ENCODE data around the gene FITM1.

Gene FITM1

GRCh38 chr14:24113379-24113800 is 17.1 kb upstream of the FITM1 start:
- peak overlapping the region; percentile 97 for H3K27ac ChIP-seq (replicated peaks)
- H3K27me3 ChIP-seq (ENCODE audit: insufficient read depth, poor library complexity, severe bottlenecking), result no peaks in the 10 kb centered on the region
- DNase-seq (ENCODE audit: low read depth in 1 of 2, low spot score in 1 of 2), result no peak
- H3K4me3 ChIP-seq (replicated peaks; ENCODE audit: insufficient read depth, low read length), result peak overlapping the region; percentile 65
- no peak for TF ChIP-seq SPI1 (IDR thresholded peaks at IDR 0.05; ENCODE audit: borderline replicate concordance, low read depth)

DNA sequence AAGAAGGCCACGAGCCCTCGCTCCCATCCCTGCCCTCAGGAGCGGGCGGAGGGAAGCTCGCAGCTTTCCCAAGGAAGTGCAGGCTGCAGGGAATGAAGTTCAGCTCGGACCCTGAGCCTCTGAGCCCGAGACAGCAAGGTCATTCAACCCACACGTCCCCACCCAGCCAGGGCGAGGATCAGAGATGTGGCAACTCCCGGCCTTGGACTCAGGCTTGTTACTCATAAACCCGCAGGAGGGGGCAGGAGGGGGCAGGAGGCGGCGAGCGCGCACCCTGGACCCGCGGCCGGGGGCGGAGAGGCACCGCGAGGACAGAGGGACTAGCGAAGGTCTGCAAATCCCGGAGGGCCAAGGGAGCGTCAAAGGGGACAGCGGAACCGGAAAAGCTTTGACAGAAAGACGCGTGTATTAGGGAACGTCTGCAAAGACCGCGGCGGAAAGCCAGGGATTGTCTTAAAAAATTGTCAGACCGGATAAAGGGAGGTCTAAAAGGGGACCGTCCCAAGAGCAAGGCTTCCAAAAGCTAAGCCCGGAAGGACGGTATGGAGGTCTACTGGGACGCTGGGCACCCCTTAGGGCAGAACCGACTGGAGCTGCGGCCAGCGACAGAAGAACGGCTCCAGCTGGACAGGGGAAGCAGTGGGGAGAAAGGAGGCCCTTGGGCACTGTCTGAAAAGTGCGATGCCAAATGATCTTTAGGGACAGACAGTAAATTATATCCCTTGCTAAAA is 16.5 kb upstream of the FITM1 start:
- peak; percentile 78 for TF ChIP-seq GABPA (IDR thresholded peaks at IDR 0.05; ENCODE audit: low read depth)
- TF ChIP-seq, protein P1, sequence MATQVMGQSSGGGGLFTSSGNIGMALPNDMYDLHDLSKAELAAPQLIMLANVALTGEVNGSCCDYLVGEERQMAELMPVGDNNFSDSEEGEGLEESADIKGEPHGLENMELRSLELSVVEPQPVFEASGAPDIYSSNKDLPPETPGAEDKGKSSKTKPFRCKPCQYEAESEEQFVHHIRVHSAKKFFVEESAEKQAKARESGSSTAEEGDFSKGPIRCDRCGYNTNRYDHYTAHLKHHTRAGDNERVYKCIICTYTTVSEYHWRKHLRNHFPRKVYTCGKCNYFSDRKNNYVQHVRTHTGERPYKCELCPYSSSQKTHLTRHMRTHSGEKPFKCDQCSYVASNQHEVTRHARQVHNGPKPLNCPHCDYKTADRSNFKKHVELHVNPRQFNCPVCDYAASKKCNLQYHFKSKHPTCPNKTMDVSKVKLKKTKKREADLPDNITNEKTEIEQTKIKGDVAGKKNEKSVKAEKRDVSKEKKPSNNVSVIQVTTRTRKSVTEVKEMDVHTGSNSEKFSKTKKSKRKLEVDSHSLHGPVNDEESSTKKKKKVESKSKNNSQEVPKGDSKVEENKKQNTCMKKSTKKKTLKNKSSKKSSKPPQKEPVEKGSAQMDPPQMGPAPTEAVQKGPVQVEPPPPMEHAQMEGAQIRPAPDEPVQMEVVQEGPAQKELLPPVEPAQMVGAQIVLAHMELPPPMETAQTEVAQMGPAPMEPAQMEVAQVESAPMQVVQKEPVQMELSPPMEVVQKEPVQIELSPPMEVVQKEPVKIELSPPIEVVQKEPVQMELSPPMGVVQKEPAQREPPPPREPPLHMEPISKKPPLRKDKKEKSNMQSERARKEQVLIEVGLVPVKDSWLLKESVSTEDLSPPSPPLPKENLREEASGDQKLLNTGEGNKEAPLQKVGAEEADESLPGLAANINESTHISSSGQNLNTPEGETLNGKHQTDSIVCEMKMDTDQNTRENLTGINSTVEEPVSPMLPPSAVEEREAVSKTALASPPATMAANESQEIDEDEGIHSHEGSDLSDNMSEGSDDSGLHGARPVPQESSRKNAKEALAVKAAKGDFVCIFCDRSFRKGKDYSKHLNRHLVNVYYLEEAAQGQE (IDR thresholded peaks at IDR 0.05; ENCODE audit: insufficient replicate concordance, low read depth), result peak; percentile 47
- TF ChIP-seq, protein P2, sequence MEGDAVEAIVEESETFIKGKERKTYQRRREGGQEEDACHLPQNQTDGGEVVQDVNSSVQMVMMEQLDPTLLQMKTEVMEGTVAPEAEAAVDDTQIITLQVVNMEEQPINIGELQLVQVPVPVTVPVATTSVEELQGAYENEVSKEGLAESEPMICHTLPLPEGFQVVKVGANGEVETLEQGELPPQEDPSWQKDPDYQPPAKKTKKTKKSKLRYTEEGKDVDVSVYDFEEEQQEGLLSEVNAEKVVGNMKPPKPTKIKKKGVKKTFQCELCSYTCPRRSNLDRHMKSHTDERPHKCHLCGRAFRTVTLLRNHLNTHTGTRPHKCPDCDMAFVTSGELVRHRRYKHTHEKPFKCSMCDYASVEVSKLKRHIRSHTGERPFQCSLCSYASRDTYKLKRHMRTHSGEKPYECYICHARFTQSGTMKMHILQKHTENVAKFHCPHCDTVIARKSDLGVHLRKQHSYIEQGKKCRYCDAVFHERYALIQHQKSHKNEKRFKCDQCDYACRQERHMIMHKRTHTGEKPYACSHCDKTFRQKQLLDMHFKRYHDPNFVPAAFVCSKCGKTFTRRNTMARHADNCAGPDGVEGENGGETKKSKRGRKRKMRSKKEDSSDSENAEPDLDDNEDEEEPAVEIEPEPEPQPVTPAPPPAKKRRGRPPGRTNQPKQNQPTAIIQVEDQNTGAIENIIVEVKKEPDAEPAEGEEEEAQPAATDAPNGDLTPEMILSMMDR (IDR thresholded peaks at IDR 0.05; ENCODE audit: insufficient read depth, low read length), result no peak
- TF ChIP-seq SPI1 (IDR thresholded peaks at IDR 0.05; ENCODE audit: borderline replicate concordance, low read depth), result 0 out of 2 replicates have a peak, but pooled peaks have one; percentile 8
- TF ChIP-seq POLR2AphosphoS5 (IDR thresholded peaks at IDR 0.05; ENCODE audit: low read depth), result peak; percentile 76; the same call in 1 of the 2 replicates
- Histone ChIP-seq H3K27ac (replicated peaks) (peak overlapping the region; percentile 97), H3K27me3 (ENCODE audit: insufficient read depth, poor library complexity, severe bottlenecking) (no peaks in the 10 kb centered on the region), H3K4me3 (replicated peaks; ENCODE audit: insufficient read depth, low read length) (peak overlapping the region; percentile 65)
- peak; percentile 79 to 93 for DNase-seq (ENCODE audit: low read depth in 1 of 2, low spot score in 1 of 2)

- H3K4me3 ChIP-seq (replicated peaks; ENCODE audit: insufficient read depth, low read length), result peak within 1 kb of the TSS; percentile 88
- TF ChIP-seq GABPA (IDR thresholded peaks at IDR 0.05; ENCODE audit: low read depth) (peak; percentile 19; the same call in 1 of the 2 replicates), SPI1 (IDR thresholded peaks at IDR 0.05; ENCODE audit: borderline replicate concordance, low read depth) (peak; percentile 26; the same call in 1 of the 2 replicates), POLR2AphosphoS5 (IDR thresholded peaks at IDR 0.05; ENCODE audit: low read depth) (peak; percentile 72; the same call in 1 of the 2 replicates)
- TF ChIP-seq, protein P2 (IDR thresholded peaks at IDR 0.05; ENCODE audit: insufficient read depth, low read length), result no peak
- peak within 1 kb of the TSS; percentile 97 for H3K27ac ChIP-seq (replicated peaks)
- H3K27me3 ChIP-seq (ENCODE audit: insufficient read depth, poor library complexity, severe bottlenecking), result no peaks in the 10 kb centered on the region
- peak; percentile 99 to 100 for DNase-seq (ENCODE audit: low read depth in 1 of 2, low spot score in 1 of 2)
These were observed 15.7 kb upstream of the FITM1 start, which contains the start of the genes DCAF11 and NRL for GRCh38 chr14:24114532-24115421. TSS of gene DCAF11 (plus strand) at chr14:24114777. CDS start at chr14:24115595, 818 bp downstream. TSS of gene NRL (minus strand) at chr14:24114949. CDS start at chr14:24082848, 32,101 bp downstream.

DNA sequence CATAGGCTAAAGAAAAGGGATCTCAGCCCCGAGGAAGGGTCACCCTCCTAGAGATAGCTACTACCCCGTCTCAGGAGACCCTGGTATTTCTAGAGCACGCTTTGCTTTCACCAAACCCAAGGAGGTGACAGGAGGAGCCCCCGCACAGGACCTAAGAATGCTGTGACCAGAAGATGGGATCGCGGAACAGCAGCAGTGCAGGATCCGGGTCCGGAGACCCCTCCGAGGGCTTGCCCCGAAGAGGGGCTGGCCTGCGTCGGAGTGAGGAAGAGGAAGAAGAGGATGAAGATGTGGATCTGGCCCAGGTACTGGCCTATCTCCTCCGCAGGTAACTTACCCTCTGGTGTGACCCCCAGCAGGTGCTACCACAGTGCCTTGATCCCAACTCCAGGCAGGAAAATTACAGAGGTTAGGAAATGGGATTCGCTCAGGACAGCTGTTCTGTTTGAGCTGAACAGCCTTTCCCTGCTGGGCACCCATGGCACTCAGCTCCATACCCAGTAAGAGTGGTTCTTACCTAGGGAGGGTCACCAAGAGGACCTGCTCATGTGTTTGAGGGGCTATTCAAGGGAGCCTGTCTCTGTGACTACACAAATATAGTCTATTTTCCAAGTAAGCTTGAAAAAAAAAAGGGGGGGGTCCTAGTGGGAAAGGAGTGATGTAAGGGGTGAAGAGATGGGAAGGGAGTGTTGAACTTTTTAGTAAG is 14.9 kb upstream of the FITM1 start:
- peak overlapping the region; percentile 88 for H3K4me3 ChIP-seq (replicated peaks; ENCODE audit: insufficient read depth, low read length)
- no peaks in the 10 kb centered on the region for H3K27me3 ChIP-seq (ENCODE audit: insufficient read depth, poor library complexity, severe bottlenecking)
- TF ChIP-seq GABPA (IDR thresholded peaks at IDR 0.05; ENCODE audit: low read depth), result no peak
- TF ChIP-seq, protein P2 (IDR thresholded peaks at IDR 0.05; ENCODE audit: insufficient read depth, low read length), result no peak
- no peak for TF ChIP-seq POLR2AphosphoS5 (IDR thresholded peaks at IDR 0.05; ENCODE audit: low read depth)
- TF ChIP-seq, protein P1 (IDR thresholded peaks at IDR 0.05; ENCODE audit: insufficient replicate concordance, low read depth), result no peak
- no peak for TF ChIP-seq SPI1 (IDR thresholded peaks at IDR 0.05; ENCODE audit: borderline replicate concordance, low read depth)
- H3K27ac ChIP-seq (replicated peaks), result peak overlapping the region; percentile 97
- DNase-seq (ENCODE audit: low read depth in 1 of 2, low spot score in 1 of 2), result no peak
